CD4-positive, alpha-beta memory T cell (primary cell): ENCODE results near the gene FAM236A. TPM values are rescaled to one million over a fixed set of nuclear protein-coding genes. Genes with fewer than 3 reads are reported as not detected.
"Not testable (repeated sequence)": the region's sequence is repeated elsewhere in the genome, so short reads cannot be mapped to it uniquely, and the experiment has no call there.

Source experiments
- CTCF ChIA-PET: fragments of 350-600 bp; sonication (Branson Sonifier 250); formaldehyde crosslinking; loops from one replicate; lab custom pipeline; 2021; ENCODE audit warnings: inconsistent platforms; ENCODE audit not compliant: partially characterized antibody; lab: Charles Lee
- POLR2A ChIA-PET: fragments of 350-600 bp; sonication (Branson Sonifier 250); formaldehyde crosslinking; loops from one replicate; lab custom pipeline; 2021; ENCODE audit not compliant: partially characterized antibody; lab: Charles Lee
- DNase-seq, 5 donors: peaks; one replicate each; pipeline versions ENCODE4 v3.0.0 to v3.0.0-alpha.2; 2020 to 2022; ENCODE audit warnings: mixed read lengths in 1 of 5
- H3K27ac ChIP-seq: one replicate; pipeline ENCODE4 v1.7.0; 2013; ENCODE audit warnings: low read depth, low read length
- H3K27me3 ChIP-seq: 2 replicates; pipeline ENCODE4 v1.7.0; 2013; ENCODE audit warnings: mild to moderate bottlenecking, low read length, moderate library complexity; ENCODE audit not compliant: insufficient read depth
- H3K36me3 ChIP-seq: 2 replicates; pipeline ENCODE4 v1.7.0; 2013; ENCODE audit warnings: mild to moderate bottlenecking, low read length, moderate library complexity; ENCODE audit not compliant: insufficient read depth
- H3K4me1 ChIP-seq: 2 replicates; pipeline ENCODE4 v1.7.0; 2013; ENCODE audit warnings: mild to moderate bottlenecking, low read length, moderate library complexity; ENCODE audit not compliant: insufficient read depth
- H3K4me3 ChIP-seq, 2 donors: one replicate each; pipeline ENCODE4 v1.7.0; 2013; ENCODE audit warnings: low read length in 2 of 2, mild to moderate bottlenecking in 1 of 2
- H3K9me3 ChIP-seq, 2 donors: one replicate each; pipeline ENCODE4 v1.7.0; 2013; ENCODE audit warnings: low read length in 2 of 2, control low read depth in 1 of 2; ENCODE audit not compliant: control insufficient read depth in 1 of 2
- H3K27ac Mint-ChIP-seq, 7 donors: one replicate each; pipeline ENCODE4 v1.8.0; 2020 to 2021; ENCODE audit warnings: mixed read lengths in 7 of 7, mild to moderate bottlenecking in 6 of 7, inconsistent platforms in 3 of 7, moderate library complexity in 3 of 7
- H3K27me3 Mint-ChIP-seq, 2 donors: one replicate each; pipeline ENCODE4 v1.8.0; 2020 to 2021; ENCODE audit warnings: mixed read lengths in 2 of 2
- H3K36me3 Mint-ChIP-seq, 2 donors: one replicate each; pipeline ENCODE4 v1.8.0; 2020 to 2021; ENCODE audit warnings: mixed read lengths in 2 of 2, inconsistent platforms in 1 of 2, mild to moderate bottlenecking in 1 of 2
- H3K4me1 Mint-ChIP-seq, 4 donors: one replicate each; pipeline ENCODE4 v1.8.0; 2020 to 2021; ENCODE audit warnings: mixed read lengths in 4 of 4, mild to moderate bottlenecking in 1 of 4
- H3K4me3 Mint-ChIP-seq, 8 donors: one replicate each; pipeline ENCODE4 v1.8.0; 2020 to 2021; ENCODE audit warnings: mixed read lengths in 8 of 8, mild to moderate bottlenecking in 7 of 8, moderate library complexity in 6 of 8, inconsistent platforms in 3 of 8
- H3K9me3 Mint-ChIP-seq, 8 donors: one replicate each; pipeline ENCODE4 v1.8.0; 2020 to 2021; ENCODE audit warnings: mixed read lengths in 8 of 8, mild to moderate bottlenecking in 5 of 8, inconsistent platforms in 3 of 8, moderate library complexity in 1 of 8
- intact Hi-C: fragments of 100-400 bp; cut with micrococcal nuclease; formaldehyde crosslinking; loops from one replicate; pipeline ENCODE4 v1.15.1; 2023
- polyA plus RNA-seq, 2 donors: library from polyadenylated mRNA; unstranded; fragments of 300-500 nt; fragmentation: Illumina TruSeq; gene quantifications; one replicate each; pipeline ENCODE4 v1.2.3, GENCODE V29; 2021
- total RNA-seq, 2 experiments: library from RNA; stranded (reverse); gene quantifications; one replicate each; pipeline ENCODE4 v1.2.3, GENCODE V29; 2021

FAM236A gene
- total and polyA plus RNA-seq, 4 experiments from 2014 or later: not detected

DNA sequence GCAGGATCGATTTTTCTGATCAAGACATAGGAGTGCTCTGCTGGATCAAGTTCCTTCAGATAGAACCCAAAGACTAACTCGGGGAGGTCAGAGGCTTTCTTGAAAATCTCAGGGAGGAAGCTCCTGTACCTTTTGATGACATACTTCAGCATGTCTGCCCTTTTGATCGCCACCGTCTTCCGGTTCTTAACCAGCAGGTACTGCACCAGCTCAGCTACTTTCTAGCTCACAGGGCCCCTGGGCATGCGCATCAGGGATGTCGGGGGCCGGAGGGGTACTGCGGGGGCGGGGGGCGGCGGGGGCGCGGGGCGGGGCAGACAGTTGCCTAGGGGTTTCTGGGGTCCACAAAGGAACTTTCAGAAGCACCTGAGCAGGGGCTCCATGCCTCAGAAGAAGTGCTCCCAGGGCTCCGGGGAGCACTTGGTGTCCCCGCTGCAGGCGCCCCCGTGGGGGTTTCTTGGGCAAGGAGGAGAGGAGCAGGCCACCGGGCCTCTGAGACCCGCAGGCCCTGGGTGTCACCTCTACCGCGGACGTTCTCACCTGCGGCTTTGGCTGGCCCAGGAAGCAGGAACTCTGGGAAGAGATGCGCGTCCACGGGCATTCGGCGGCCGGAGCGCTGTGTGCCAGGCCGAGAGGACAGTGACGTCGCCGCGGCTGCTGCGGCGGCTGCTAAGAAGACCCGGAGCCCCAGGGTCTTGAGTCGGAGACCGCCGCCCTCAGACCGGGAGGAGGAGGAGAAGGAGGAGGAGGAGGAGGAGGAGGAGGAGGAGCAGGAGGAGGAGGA lies 5.2 kb downstream of the FAM236A start:
- not testable (repeated sequence) for H3K9me3 ChIP-seq

GRCh38 chrX:72943819-72944169 lies 5.8 kb downstream of the FAM236A start, which contains the start of gene DMRTC1:
Gene DMRTC1 (minus strand): TSS chrX:72943837. CDS start chrX:72875694, 68,143 bp downstream.
- H3K4me3 ChIP-seq, intact Hi-C loops, H3K9me3 ChIP-seq, POLR2A ChIA-PET, H3K27me3 Mint-ChIP-seq, H3K36me3 ChIP-seq, H3K4me1 Mint-ChIP-seq, H3K4me3 Mint-ChIP-seq, H3K4me1 ChIP-seq, H3K27ac ChIP-seq, CTCF ChIA-PET, H3K36me3 Mint-ChIP-seq, H3K9me3 Mint-ChIP-seq, H3K27ac Mint-ChIP-seq, H3K27me3 ChIP-seq, DNase-seq: not testable (repeated sequence)

More for the DNA sequence above, 5.2 kb downstream of the FAM236A start:
- H3K27me3 Mint-ChIP-seq, intact Hi-C loops, H3K36me3 Mint-ChIP-seq, POLR2A ChIA-PET, H3K4me1 ChIP-seq, H3K27me3 ChIP-seq, H3K27ac Mint-ChIP-seq, H3K4me1 Mint-ChIP-seq, H3K4me3 ChIP-seq, H3K9me3 Mint-ChIP-seq, H3K36me3 ChIP-seq, H3K4me3 Mint-ChIP-seq, DNase-seq, H3K27ac ChIP-seq, CTCF ChIA-PET: not testable (repeated sequence)

GRCh38 chrX:72959971-72960370 lies 22.0 kb downstream of the FAM236A start:
- H3K9me3 Mint-ChIP-seq, H3K36me3 ChIP-seq, H3K27ac Mint-ChIP-seq, H3K9me3 ChIP-seq, H3K27me3 ChIP-seq, H3K4me3 Mint-ChIP-seq, H3K4me1 ChIP-seq, H3K4me3 ChIP-seq, CTCF ChIA-PET, H3K36me3 Mint-ChIP-seq, H3K27ac ChIP-seq, intact Hi-C loops, H3K4me1 Mint-ChIP-seq, POLR2A ChIA-PET, H3K27me3 Mint-ChIP-seq, DNase-seq: not testable (repeated sequence)

DNA sequence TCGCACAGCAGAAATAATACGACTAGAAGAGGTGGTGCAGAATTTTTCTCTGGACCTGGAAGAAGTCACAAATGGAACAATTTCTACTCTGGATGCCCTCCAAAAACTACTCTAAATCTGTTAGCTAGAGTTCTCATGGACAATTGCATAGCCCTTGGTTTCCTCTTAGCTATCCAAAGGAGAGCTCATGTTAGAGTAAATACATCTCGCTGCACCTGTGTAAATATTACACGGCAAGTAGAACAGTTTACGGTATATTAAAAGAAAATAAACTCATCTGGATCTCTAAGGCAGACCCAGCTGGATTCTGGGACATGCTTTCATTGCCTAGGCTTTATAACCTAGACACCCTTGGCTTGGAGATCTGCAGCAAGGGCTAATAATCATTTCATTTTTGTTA lies 33.9 kb downstream of the FAM236A start:
- H3K27ac ChIP-seq, H3K27me3 ChIP-seq, H3K27me3 Mint-ChIP-seq, H3K27ac Mint-ChIP-seq, H3K9me3 Mint-ChIP-seq, POLR2A ChIA-PET, H3K4me1 ChIP-seq, H3K4me3 Mint-ChIP-seq, H3K36me3 Mint-ChIP-seq, H3K4me1 Mint-ChIP-seq, CTCF ChIA-PET, H3K9me3 ChIP-seq, intact Hi-C loops, H3K36me3 ChIP-seq, DNase-seq, H3K4me3 ChIP-seq: not testable (repeated sequence)

DNA sequence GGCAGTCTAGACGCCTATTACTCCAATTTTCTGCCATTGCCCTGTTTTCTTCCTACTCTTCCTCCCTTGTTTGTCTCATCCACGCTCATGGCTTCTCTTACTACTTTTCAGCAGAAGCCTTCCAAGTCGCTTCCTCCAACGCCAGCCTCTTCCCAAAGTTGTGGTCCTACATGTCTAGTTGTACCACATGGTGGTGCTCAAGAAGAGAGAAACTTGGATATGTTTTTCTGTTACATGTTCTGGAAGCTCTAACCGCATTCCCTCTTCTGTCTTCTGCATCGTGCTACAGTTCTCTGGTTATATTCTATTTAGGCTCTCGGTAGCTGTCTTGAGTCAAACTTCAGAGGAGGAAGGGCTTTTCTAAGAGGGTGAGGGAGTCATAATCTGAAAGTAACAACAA lies 36.9 kb downstream of the FAM236A start:
- H3K27me3 Mint-ChIP-seq, DNase-seq, POLR2A ChIA-PET, H3K36me3 ChIP-seq, intact Hi-C loops, H3K9me3 ChIP-seq, H3K27ac ChIP-seq, H3K27me3 ChIP-seq, H3K4me3 ChIP-seq, H3K36me3 Mint-ChIP-seq, CTCF ChIA-PET, H3K4me3 Mint-ChIP-seq, H3K9me3 Mint-ChIP-seq, H3K4me1 Mint-ChIP-seq, H3K4me1 ChIP-seq, H3K27ac Mint-ChIP-seq: not testable (repeated sequence)

DNA sequence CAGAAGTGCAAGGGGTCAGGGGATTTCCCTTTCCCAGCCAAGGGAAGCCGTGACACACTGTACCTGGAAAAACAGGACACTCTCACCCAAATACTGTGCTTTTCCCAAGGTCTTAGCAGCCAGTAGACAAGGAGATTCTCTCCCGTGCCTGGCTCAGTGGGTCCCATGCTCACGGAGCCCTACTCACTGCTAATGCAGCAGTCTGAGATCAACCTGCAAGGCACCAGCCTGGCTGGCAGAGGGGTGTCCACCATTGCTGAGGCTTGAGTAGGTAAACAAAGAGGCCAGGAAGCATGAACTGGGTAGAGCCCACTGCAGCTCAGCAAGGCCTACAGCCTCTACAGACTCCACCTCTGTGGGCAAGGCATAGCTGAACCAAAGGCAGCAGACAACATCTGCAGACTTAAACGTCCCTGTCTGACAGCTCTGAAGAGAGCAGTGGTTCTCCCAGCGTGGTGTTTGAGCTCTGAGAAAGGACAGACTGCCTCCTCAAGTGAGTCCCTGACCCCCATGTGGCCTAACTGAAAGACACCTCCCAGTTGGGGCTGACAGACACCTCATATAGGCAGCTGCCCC lies 43.0 kb downstream of the FAM236A start:
- H3K36me3 Mint-ChIP-seq, H3K36me3 ChIP-seq, POLR2A ChIA-PET, H3K27ac ChIP-seq, CTCF ChIA-PET, H3K27me3 ChIP-seq, intact Hi-C loops, H3K9me3 Mint-ChIP-seq, H3K4me1 ChIP-seq, H3K4me3 ChIP-seq, H3K4me1 Mint-ChIP-seq, H3K4me3 Mint-ChIP-seq, H3K27me3 Mint-ChIP-seq, H3K9me3 ChIP-seq, DNase-seq, H3K27ac Mint-ChIP-seq: not testable (repeated sequence)
